Subcutaneous abdominal adipose tissue (tissue), 5 donors: ENCODE results near the gene OPN4.
"Not testable (repeated sequence)": the region's sequence is repeated elsewhere in the genome, so short reads cannot be mapped to it uniquely, and the experiment has no call there.

Experiments
- H3K27ac ChIP-seq: one replicate; pipeline ENCODE4 v1.7.0; 2013; ENCODE audit warnings: low read depth, mild to moderate bottlenecking, inconsistent platforms, low read length, moderate library complexity
- H3K27me3 ChIP-seq, 5 donors: one replicate each; pipeline ENCODE4 v1.7.0; 2013; ENCODE audit warnings: low read length in 5 of 5, inconsistent platforms in 1 of 5; ENCODE audit not compliant: control insufficient read depth in 5 of 5, insufficient read depth in 4 of 5
- H3K36me3 ChIP-seq, 5 donors: one replicate each; pipeline ENCODE4 v1.7.0; 2013; ENCODE audit warnings: low read length in 5 of 5; ENCODE audit not compliant: control insufficient read depth in 5 of 5, insufficient read depth in 5 of 5
- H3K4me1 ChIP-seq, 5 donors: one replicate each; pipeline ENCODE4 v1.7.0; 2013; ENCODE audit warnings: low read length in 5 of 5, mild to moderate bottlenecking in 3 of 5, moderate library complexity in 1 of 5; ENCODE audit not compliant: control insufficient read depth in 5 of 5, insufficient read depth in 5 of 5
- H3K4me3 ChIP-seq, 5 donors: one replicate each; pipeline ENCODE4 v1.7.0; 2013; ENCODE audit warnings: low read length in 5 of 5, low read depth in 1 of 5
- H3K9ac ChIP-seq, 5 donors: one replicate each; pipeline ENCODE4 v1.7.0; 2013; ENCODE audit warnings: low read length in 5 of 5, mild to moderate bottlenecking in 4 of 5, moderate library complexity in 3 of 5
- H3K9me3 ChIP-seq, 5 donors: one replicate each; pipeline ENCODE4 v1.7.0; 2013; ENCODE audit warnings: low read length in 5 of 5; ENCODE audit not compliant: control insufficient read depth in 5 of 5
- donor health status: healthy.
- donor health status: healthy.
- donor health status: healthy.
- donor health status: healthy.
- donor health status: healthy.

The OPN4 gene, protein sequence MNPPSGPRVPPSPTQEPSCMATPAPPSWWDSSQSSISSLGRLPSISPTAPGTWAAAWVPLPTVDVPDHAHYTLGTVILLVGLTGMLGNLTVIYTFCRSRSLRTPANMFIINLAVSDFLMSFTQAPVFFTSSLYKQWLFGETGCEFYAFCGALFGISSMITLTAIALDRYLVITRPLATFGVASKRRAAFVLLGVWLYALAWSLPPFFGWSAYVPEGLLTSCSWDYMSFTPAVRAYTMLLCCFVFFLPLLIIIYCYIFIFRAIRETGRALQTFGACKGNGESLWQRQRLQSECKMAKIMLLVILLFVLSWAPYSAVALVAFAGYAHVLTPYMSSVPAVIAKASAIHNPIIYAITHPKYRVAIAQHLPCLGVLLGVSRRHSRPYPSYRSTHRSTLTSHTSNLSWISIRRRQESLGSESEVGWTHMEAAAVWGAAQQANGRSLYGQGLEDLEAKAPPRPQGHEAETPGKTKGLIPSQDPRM

GRCh38 chr10:86654411-86655172 is at the start of gene OPN4:
Gene OPN4 (plus strand): TSS chr10:86654547. CDS start chr10:86654784, 237 bp downstream.
- Histone ChIP-seq H3K9ac (no peak within 1 kb of the TSS), H3K4me1 (peaks cover 0 to 9% (median 3%) of the 10 kb centered on the region in 5 donors), H3K27ac (no peak within 1 kb of the TSS), H3K4me3 (no peak within 1 kb of the TSS), H3K27me3 (peaks cover 0 to 10% (median 7%) of the 10 kb centered on the region in 5 donors), H3K36me3 (no peaks in the 10 kb centered on the region), H3K9me3 (no peaks in the 10 kb centered on the region)

GRCh38 chr10:86607674-86608073 is 46.7 kb upstream of the OPN4 start:
- Histone ChIP-seq H3K9ac (no peak overlapping the region), H3K36me3 (no peaks in the 10 kb centered on the region), H3K9me3 (peaks cover 0 to 17% (median 11%) of the 10 kb centered on the region in 5 donors), H3K4me1 (no peaks in the 10 kb centered on the region), H3K27me3 (no peaks in the 10 kb centered on the region), H3K4me3 (no peak overlapping the region), H3K27ac (no peak overlapping the region)

GRCh38 chr10:86609920-86610319 is 44.4 kb upstream of the OPN4 start:
- Histone ChIP-seq H3K4me3 (no peak overlapping the region), H3K4me1 (no peaks in the 10 kb centered on the region), H3K9me3 (peaks cover 0 to 16% (median 9%) of the 10 kb centered on the region in 5 donors), H3K27ac (no peak overlapping the region), H3K27me3 (peaks cover 0 to 4% (median 0%) of the 10 kb centered on the region in 5 donors), H3K9ac (no peak overlapping the region), H3K36me3 (no peaks in the 10 kb centered on the region)

- Histone ChIP-seq H3K9ac (no peak overlapping the region), H3K27me3 (peaks cover 0 to 4% (median 0%) of the 10 kb centered on the region in 5 donors), H3K9me3 (peaks cover 0 to 8% (median 0%) of the 10 kb centered on the region in 5 donors)
Observed at GRCh38 chr10:86611386-86611785, 43.0 kb upstream of the OPN4 start.

GRCh38 chr10:86613096-86613495 is 41.3 kb upstream of the OPN4 start:
- H3K36me3 ChIP-seq = no peaks in the 10 kb centered on the region
- peaks cover 0 to 4% (median 0%) of the 10 kb centered on the region in 5 donors for H3K27me3 ChIP-seq
- H3K4me1 ChIP-seq = no peaks in the 10 kb centered on the region
- H3K4me3 ChIP-seq = no peak overlapping the region
- no peaks in the 10 kb centered on the region for H3K9me3 ChIP-seq
- no peak overlapping the region for H3K27ac ChIP-seq
- no peak overlapping the region for H3K9ac ChIP-seq

More at GRCh38 chr10:86611386-86611785, 43.0 kb upstream of the OPN4 start:
- H3K4me1 ChIP-seq = no peaks in the 10 kb centered on the region
- no peak overlapping the region for H3K4me3 ChIP-seq
- H3K27ac ChIP-seq = no peak overlapping the region
- no peaks in the 10 kb centered on the region for H3K36me3 ChIP-seq

GRCh38 chr10:86613905-86614304 is 40.4 kb upstream of the OPN4 start:
- no peaks in the 10 kb centered on the region for H3K4me1 ChIP-seq
- no peaks in the 10 kb centered on the region for H3K9me3 ChIP-seq
- no peak overlapping the region for H3K4me3 ChIP-seq
- no peak overlapping the region for H3K9ac ChIP-seq
- no peaks in the 10 kb centered on the region for H3K36me3 ChIP-seq
- no peak overlapping the region for H3K27ac ChIP-seq
- peaks cover 0 to 4% (median 0%) of the 10 kb centered on the region in 5 donors for H3K27me3 ChIP-seq

- Histone ChIP-seq H3K9ac (no peak overlapping the region), H3K27me3 (peaks cover 0 to 4% (median 0%) of the 10 kb centered on the region in 5 donors), H3K9me3 (no peaks in the 10 kb centered on the region), H3K27ac (no peak overlapping the region), H3K4me3 (no peak overlapping the region), H3K36me3 (no peaks in the 10 kb centered on the region), H3K4me1 (no peaks in the 10 kb centered on the region)
Observed at GRCh38 chr10:86614853-86615252, 39.5 kb upstream of the OPN4 start.

DNA sequence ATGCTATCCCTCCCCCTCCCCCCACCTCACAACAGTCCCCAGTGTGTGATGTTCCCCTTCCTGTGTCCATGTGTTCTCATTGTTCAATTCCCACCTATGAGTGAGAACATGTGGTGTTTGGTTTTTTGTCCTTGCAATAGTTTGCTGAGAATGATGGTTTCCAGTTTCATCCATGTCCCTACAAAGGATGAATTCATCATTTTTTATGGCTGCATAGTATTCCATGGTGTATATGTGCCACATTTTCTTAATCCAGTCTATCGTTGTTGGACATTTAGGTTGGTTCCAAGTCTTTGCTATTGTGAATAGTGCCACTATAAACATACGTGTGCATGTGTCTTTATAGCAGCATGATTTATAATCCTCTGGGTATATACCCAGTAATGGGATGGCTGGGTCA is 37.1 kb upstream of the OPN4 start:
- H3K36me3 ChIP-seq, H3K27me3 ChIP-seq, H3K9me3 ChIP-seq, H3K4me1 ChIP-seq, H3K4me3 ChIP-seq, H3K27ac ChIP-seq, H3K9ac ChIP-seq: not testable (repeated sequence)

DNA sequence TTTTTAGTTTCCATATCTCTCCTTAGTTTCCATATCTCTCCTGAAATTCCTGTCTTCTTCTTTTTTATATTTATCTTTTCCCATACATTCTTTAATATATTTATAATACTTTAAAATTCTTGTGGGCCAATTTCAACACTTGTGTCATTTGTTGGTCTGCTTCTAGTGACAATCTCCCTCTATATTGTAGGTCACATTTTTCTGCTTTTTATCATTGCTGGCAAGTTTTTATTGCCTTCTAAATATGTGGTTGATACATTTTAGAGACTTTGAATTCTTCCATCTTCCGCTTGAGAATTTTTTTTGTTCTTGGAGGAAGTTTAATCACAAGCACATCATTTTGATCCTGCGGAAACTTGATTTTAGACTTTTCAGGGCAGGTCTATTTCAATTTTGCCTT is 26.0 kb upstream of the OPN4 start:
- Histone ChIP-seq H3K4me1 (peaks cover 0 to 13% (median 10%) of the 10 kb centered on the region in 5 donors), H3K36me3 (no peaks in the 10 kb centered on the region), H3K4me3 (no peak overlapping the region), H3K27me3 (peaks cover 0 to 12% (median 4%) of the 10 kb centered on the region in 5 donors), H3K9me3 (no peaks in the 10 kb centered on the region), H3K9ac (no peak overlapping the region), H3K27ac (no peak overlapping the region)

- Histone ChIP-seq H3K9ac (no peak overlapping the region), H3K9me3 (no peaks in the 10 kb centered on the region), H3K4me3 (no peak overlapping the region), H3K36me3 (no peaks in the 10 kb centered on the region), H3K4me1 (peaks cover 0 to 16% (median 10%) of the 10 kb centered on the region in 5 donors), H3K27ac (no peak overlapping the region), H3K27me3 (peaks cover 0 to 12% (median 4%) of the 10 kb centered on the region in 5 donors)
Observed at GRCh38 chr10:86630079-86630478, 24.3 kb upstream of the OPN4 start.
